Stomach (tissue), 9 donors: ENCODE data around the gene SNRNP70. TPM values are rescaled to one million over a fixed set of nuclear protein-coding genes. Genes with fewer than 3 reads are reported as not detected.

Source experiments
- DNase-seq, 2 donors: peaks; one replicate each; pipeline versions ENCODE4 v3.0.0 to v3.0.0-alpha.2; 2013 to 2019
- H3K27ac ChIP-seq, 5 donors: fragments of 200-600 bp in 4 of 5; sonication (generic) in 4 of 5; one replicate each; pipeline ENCODE4 v1.5.1; 2013 to 2019; ENCODE audit warnings: mild to moderate bottlenecking in 1 of 5, moderate library complexity in 1 of 5
- H3K27me3 ChIP-seq, 3 donors: fragments of 200-600 bp; sonication (generic); one replicate each; pipeline ENCODE4 v1.5.1; 2017 to 2019; ENCODE audit warnings: mixed run types in 1 of 3
- H3K36me3 ChIP-seq, 4 donors: fragments of 200-600 bp; sonication (generic); 1 replicate in 3 of 4; 2 replicates in 1 of 4; pipeline ENCODE4 v1.5.1; 2016 to 2019
- H3K4me1 ChIP-seq, 4 donors: fragments of 200-600 bp; sonication (generic); one replicate each; pipeline ENCODE4 v1.5.1; 2016 to 2019
- H3K4me3 ChIP-seq, 4 donors: fragments of 200-600 bp; sonication (generic) in 3 of 4; one replicate each; pipeline ENCODE4 v1.5.1; 2016 to 2019; ENCODE audit warnings: mild to moderate bottlenecking in 1 of 4
- H3K9me3 ChIP-seq, 4 donors: fragments of 200-600 bp; sonication (generic); one replicate each; pipeline ENCODE4 v1.5.1; 2016 to 2019
- CTCF ChIP-seq, 7 experiments: fragments of 450-650 bp in 4 of 7; fragments of 200-600 bp in 3 of 7; sonication (generic) in 3 of 7; IDR thresholded peaks; one replicate each; pipeline ENCODE4 v1.5.1; 2016 to 2019; ENCODE audit warnings: antibody characterized with exemption in 7 of 7, control low read depth in 2 of 7, mild to moderate bottlenecking in 1 of 7
- EP300 ChIP-seq: sonication (generic); formaldehyde crosslinking; IDR thresholded peaks from one replicate; pipeline ENCODE4 v1.6.1; 2017; ENCODE audit warnings: antibody characterized with exemption
- POLR2A ChIP-seq, 4 donors: fragments of 450-650 bp; IDR thresholded peaks; one replicate each; pipeline ENCODE4 v1.6.1; 2016; ENCODE audit warnings: antibody characterized with exemption in 4 of 4, control low read depth in 2 of 4, mild to moderate bottlenecking in 1 of 4, moderate library complexity in 1 of 4
- POLR2AphosphoS5 ChIP-seq, 3 donors: sonication (generic); formaldehyde crosslinking; IDR thresholded peaks; one replicate each; pipeline ENCODE4 v1.6.1; 2016; ENCODE audit warnings: antibody characterized with exemption in 3 of 3
- WGBS, 5 donors: extraction: QIAGEN DNeasy Blood & Tissue Kit in 3 of 5; methylation state at CpG; one replicate each; pipeline versions ENCODE4 v1.1.5 to v1.1.7; 2013 to 2018; 5-methylcytosine and 5-hydroxymethylcytosine counted together
- intact Hi-C: fragments of 100-400 bp; cut with DNase I; formaldehyde crosslinking; loops from one replicate; pipeline ENCODE4 v1.15.1; 2023; ENCODE audit warnings: low total_unique reads
- polyA plus RNA-seq, 3 donors: library from polyadenylated mRNA; stranded (reverse); fragments of 200-250 nt; gene quantifications; one replicate each; pipeline ENCODE4 v1.2.3, GENCODE V29; 2013
- small RNA-seq, 4 donors: library from RNA; depleted of rRNA; stranded (forward); fragments of <200 nt; gene quantifications; one replicate each; pipeline ENCODE3, GENCODE V24; 2016
- total RNA-seq, 5 donors: library from RNA; depleted of rRNA; stranded (reverse); fragments of >200 nt; gene quantifications; one replicate each; pipeline versions ENCODE4 v1.1.0 to v1.2.3, GENCODE V29; 2014 to 2016
- donor health status: healthy with polysubstance abuse.
- donor health status: Bipolar disorder and iron deficiency.
- donor health status: healthy.

The SNRNP70 gene
- total and polyA plus RNA-seq, 8 donors: 163 to 3,365 (median 222) TPM

DNA sequence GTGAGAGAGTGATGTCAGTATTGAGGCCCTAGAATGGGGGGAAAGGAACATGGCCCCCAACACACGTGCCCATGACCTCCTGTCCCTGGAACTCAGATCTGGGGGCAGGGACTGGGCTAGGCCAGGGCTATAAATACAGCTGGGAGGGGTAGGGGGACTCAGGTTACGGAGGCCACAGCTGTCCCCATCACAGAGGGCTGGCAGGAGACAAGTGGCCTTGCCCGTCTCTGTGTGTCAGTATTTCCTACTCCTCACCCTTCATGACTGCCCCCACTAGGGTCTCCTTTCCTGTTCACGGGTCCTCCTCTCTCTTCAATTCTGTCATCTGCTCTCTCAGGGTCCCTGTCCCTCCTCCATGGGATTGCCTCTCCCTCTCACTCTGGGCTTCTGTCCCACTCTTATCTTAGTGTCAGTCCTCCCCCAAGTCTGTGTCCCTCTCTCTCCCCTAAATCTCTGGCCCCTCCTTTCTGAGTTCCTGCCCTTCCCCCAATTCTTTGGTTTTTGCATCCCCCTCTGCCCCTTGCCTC lies 70.6 kb downstream of the SNRNP70 start:
- TF ChIP-seq POLR2AphosphoS5 (IDR thresholded peaks at IDR 0.05) (no peak), POLR2A (IDR thresholded peaks at IDR 0.05) (no peak), EP300 (no peak), CTCF (IDR thresholded peaks at IDR 0.05) (no peak)
- H3K9me3 ChIP-seq: no peaks in the 10 kb centered on the region

GRCh38 chr19:49157445-49158224 lies 72.4 kb downstream of the SNRNP70 start, which contains the start of gene TRPM4:
Gene TRPM4, plus strand, starts transcription at chr19:49157792. Its CDS starts 75 bp downstream, at chr19:49157867.
- no peaks in the 10 kb centered on the region for H3K9me3 ChIP-seq
- H3K4me3 ChIP-seq: peak within 1 kb of the TSS; percentile 66 to 86 (median 83)
- intact Hi-C loops: loop anchor here (10.0 kb wide), 1 partner anchor 63 kb away; no protein-coding TSS in a partner anchor
- H3K36me3 ChIP-seq: peaks cover 0 to 11% (median 5%) of the 10 kb centered on the region in 4 donors
- peaks cover 0 to 12% (median 0%) of the 10 kb centered on the region in 3 donors for H3K27me3 ChIP-seq
- WGBS, 5 donors: 1 to 2% (median 1%) methylated on average over 19 to 41 of the region's 41 CpGs
- peak within 1 kb of the TSS; percentile 86 to 97 (median 92) for H3K27ac ChIP-seq
- DNase-seq: peak; percentile 96 to 97
- TF ChIP-seq EP300 (no peak), POLR2A (IDR thresholded peaks at IDR 0.05) (peak in 2 of 4 donors; percentile 73 to 86), POLR2AphosphoS5 (IDR thresholded peaks at IDR 0.05) (peak; percentile 59 to 95 (median 94)), CTCF (IDR thresholded peaks at IDR 0.05) (no peak)
- peaks cover 6 to 45% (median 33%) of the 10 kb centered on the region in 4 donors for H3K4me1 ChIP-seq

More for the DNA sequence above, 70.6 kb downstream of the SNRNP70 start:
- Histone ChIP-seq H3K4me3 (no peak overlapping the region), H3K27me3 (peaks cover 0 to 21% (median 0%) of the 10 kb centered on the region in 3 donors), H3K27ac (peak overlapping the region in 2 of 5 donors; percentile 26 to 35), H3K36me3 (peaks cover 0 to 3% (median 0%) of the 10 kb centered on the region in 4 donors), H3K4me1 (peaks cover 18 to 54% (median 42%) of the 10 kb centered on the region in 4 donors)
- WGBS, 5 donors: 67 to 89% (median 73%) methylated on average over 4 of the region's 4 CpGs
- DNase-seq: peak in 1 of 2 donors; percentile 74
- intact Hi-C loops: loop anchor here (10.0 kb wide), 1 partner anchor 61 kb away; no protein-coding TSS in a partner anchor

Small RNA genes lying within 50 kb of the gene (small RNA-seq; reads per million reads assigned to genes)
- 0 reads per million in 4 donors for gene RN7SL708P

Other genes with a start within 250 kb of the SNRNP70 start
- 10 to 100 TPM in 2 of 5 donors, 1 to 10 TPM in 2, not detected in 1; 2.8 to 41.4 (median 17.3) TPM for gene HSD17B14, start 249.0 kb upstream of the SNRNP70 start, total RNA-seq
- 1 to 10 TPM; 5.4 to 9.8 (median 9.4) TPM for gene HSD17B14, start 249.0 kb upstream of the SNRNP70 start, polyA plus RNA-seq
- 10 to 100 TPM in 2 of 5 donors, 1 to 10 TPM in 3; 1.7 to 35.6 (median 4.8) TPM for gene PLEKHA4, start 216.8 kb upstream of the SNRNP70 start, total RNA-seq
- gene PLEKHA4, start 216.8 kb upstream of the SNRNP70 start, polyA plus RNA-seq: 10 to 100 TPM; 30.1 to 85.0 (median 75.3) TPM
- gene PPP1R15A, start 213.0 kb upstream of the SNRNP70 start, total RNA-seq: 100 to 1,000 TPM in 1 of 5 donors, 10 to 100 TPM in 4; 14.6 to 107 (median 35.1) TPM
- gene PPP1R15A, start 213.0 kb upstream of the SNRNP70 start, polyA plus RNA-seq: 10 to 100 TPM; 34.6 to 59.8 (median 37.1) TPM
- gene TULP2, start 186.7 kb upstream of the SNRNP70 start, total RNA-seq: 1 to 10 TPM in 2 of 5 donors, not detected in 3; 1.2 to 1.3 TPM
- not detected for gene TULP2, start 186.7 kb upstream of the SNRNP70 start, polyA plus RNA-seq
- 100 to 1,000 TPM; 117 to 503 (median 135) TPM for gene NUCB1, start 185.1 kb upstream of the SNRNP70 start, total RNA-seq
- 100 to 1,000 TPM in 1 of 3 donors, 10 to 100 TPM in 2; 68.9 to 118 (median 91.5) TPM for gene NUCB1, start 185.1 kb upstream of the SNRNP70 start, polyA plus RNA-seq
- gene DHDH, start 151.8 kb upstream of the SNRNP70 start, total RNA-seq: under 1 TPM in 1 of 5 donors, not detected in 4; 0.89 TPM
- 1 to 10 TPM in 1 of 3 donors, under 1 TPM in 1, not detected in 1; 0.93 to 1.2 TPM for gene DHDH, start 151.8 kb upstream of the SNRNP70 start, polyA plus RNA-seq
- 100 to 1,000 TPM in 1 of 5 donors, 10 to 100 TPM in 4; 12.1 to 121 (median 20.2) TPM for gene BAX, start 130.6 kb upstream of the SNRNP70 start, total RNA-seq
- gene BAX, start 130.6 kb upstream of the SNRNP70 start, polyA plus RNA-seq: 10 to 100 TPM; 61.6 to 85.3 (median 77.6) TPM
- 1,000 to 10,000 TPM; 1,292 to 4,272 (median 3,457) TPM for gene FTL, start 120.1 kb upstream of the SNRNP70 start, total RNA-seq
- gene FTL, start 120.1 kb upstream of the SNRNP70 start, polyA plus RNA-seq: 1,000 to 10,000 TPM; 3,915 to 8,824 (median 7,571) TPM
- gene GYS1, start 92.1 kb upstream of the SNRNP70 start, total RNA-seq: 10 to 100 TPM; 13.0 to 63.6 (median 46.4) TPM
- gene GYS1, start 92.1 kb upstream of the SNRNP70 start, polyA plus RNA-seq: 10 to 100 TPM; 13.0 to 25.5 (median 15.5) TPM
- gene RUVBL2, start 91.6 kb upstream of the SNRNP70 start, total RNA-seq: 10 to 100 TPM in 4 of 5 donors, under 1 TPM in 1; 0.58 to 96.0 (median 59.1) TPM
- gene RUVBL2, start 91.6 kb upstream of the SNRNP70 start, polyA plus RNA-seq: 10 to 100 TPM; 55.3 to 69.2 (median 63.3) TPM
- gene LHB, start 68.4 kb upstream of the SNRNP70 start, total RNA-seq: 1 to 10 TPM in 1 of 5 donors, not detected in 4; 8.4 TPM
- 10 to 100 TPM in 2 of 3 donors, 1 to 10 TPM in 1; 3.8 to 45.8 (median 40.3) TPM for gene LHB, start 68.4 kb upstream of the SNRNP70 start, polyA plus RNA-seq
- gene CGB3, start 61.1 kb upstream of the SNRNP70 start, total RNA-seq: not detected
- not detected for gene CGB3, start 61.1 kb upstream of the SNRNP70 start, polyA plus RNA-seq
- gene CGB2, start 53.6 kb upstream of the SNRNP70 start, total RNA-seq: not detected
- gene CGB2, start 53.6 kb upstream of the SNRNP70 start, polyA plus RNA-seq: not detected
- not detected for gene CGB1, start 48.6 kb upstream of the SNRNP70 start, total RNA-seq
- not detected for gene CGB1, start 48.6 kb upstream of the SNRNP70 start, polyA plus RNA-seq
- not detected for gene CGB5, start 41.6 kb upstream of the SNRNP70 start, total RNA-seq
- gene CGB5, start 41.6 kb upstream of the SNRNP70 start, polyA plus RNA-seq: not detected
- gene CGB8, start 36.3 kb upstream of the SNRNP70 start, total RNA-seq: not detected
- not detected for gene CGB8, start 36.3 kb upstream of the SNRNP70 start, polyA plus RNA-seq
- gene CGB7, start 27.7 kb upstream of the SNRNP70 start, total RNA-seq: not detected
- gene CGB7, start 27.7 kb upstream of the SNRNP70 start, polyA plus RNA-seq: 1 to 10 TPM in 1 of 3 donors, not detected in 2; 3.8 TPM
- gene NTF4, start 20.6 kb upstream of the SNRNP70 start, total RNA-seq: not detected
- gene NTF4, start 20.6 kb upstream of the SNRNP70 start, polyA plus RNA-seq: 10 to 100 TPM in 1 of 3 donors, not detected in 2; 17.5 TPM
- not detected for gene KCNA7, start 12.8 kb upstream of the SNRNP70 start, total RNA-seq
- not detected for gene KCNA7, start 12.8 kb upstream of the SNRNP70 start, polyA plus RNA-seq
- 100 to 1,000 TPM in 1 of 5 donors, 10 to 100 TPM in 2, 1 to 10 TPM in 1, not detected in 1; 5.5 to 118 (median 30.5) TPM for gene LIN7B, start 28.9 kb downstream of the SNRNP70 start, total RNA-seq
- 10 to 100 TPM in 2 of 3 donors, 1 to 10 TPM in 1; 4.0 to 18.1 (median 11.5) TPM for gene LIN7B, start 28.9 kb downstream of the SNRNP70 start, polyA plus RNA-seq
- not detected for gene C19orf73, start 33.7 kb downstream of the SNRNP70 start, total RNA-seq
- 1 to 10 TPM; 3.4 to 4.2 (median 3.7) TPM for gene C19orf73, start 33.7 kb downstream of the SNRNP70 start, polyA plus RNA-seq
- 10 to 100 TPM in 1 of 5 donors, 1 to 10 TPM in 3, under 1 TPM in 1; 0.45 to 12.7 (median 4.2) TPM for gene PPFIA3, start 34.1 kb downstream of the SNRNP70 start, total RNA-seq
- 10 to 100 TPM in 1 of 3 donors, 1 to 10 TPM in 2; 7.2 to 19.7 (median 9.7) TPM for gene PPFIA3, start 34.1 kb downstream of the SNRNP70 start, polyA plus RNA-seq
- 1 to 10 TPM in 2 of 5 donors, not detected in 3; 1.7 to 8.1 TPM for gene HRC, start 69.9 kb downstream of the SNRNP70 start, total RNA-seq
- gene HRC, start 69.9 kb downstream of the SNRNP70 start, polyA plus RNA-seq: under 1 TPM; 0.44 to 0.83 (median 0.61) TPM
- gene TRPM4, start 72.3 kb downstream of the SNRNP70 start, total RNA-seq: 1,000 to 10,000 TPM in 1 of 5 donors, 100 to 1,000 TPM in 3, 10 to 100 TPM in 1; 29.0 to 1,449 (median 158) TPM
- gene TRPM4, start 72.3 kb downstream of the SNRNP70 start, polyA plus RNA-seq: 10 to 100 TPM; 11.8 to 34.3 (median 26.6) TPM
- 1 to 10 TPM in 1 of 5 donors, under 1 TPM in 1, not detected in 3; 0.92 to 5.4 TPM for gene SLC6A16, start 239.7 kb downstream of the SNRNP70 start, total RNA-seq
- gene SLC6A16, start 239.7 kb downstream of the SNRNP70 start, polyA plus RNA-seq: 1 to 10 TPM in 2 of 3 donors, under 1 TPM in 1; 0.44 to 2.5 (median 1.2) TPM
- 10 to 100 TPM in 1 of 5 donors, 1 to 10 TPM in 2, not detected in 2; 2.2 to 30.3 (median 5.1) TPM for gene CD37, start 250.0 kb downstream of the SNRNP70 start, total RNA-seq
- 10 to 100 TPM in 1 of 3 donors, 1 to 10 TPM in 2; 5.9 to 18.5 (median 6.7) TPM for gene CD37, start 250.0 kb downstream of the SNRNP70 start, polyA plus RNA-seq